ENCODE results near the gene KCNIP3. TPM values are rescaled to one million over a fixed set of nuclear protein-coding genes. Genes with fewer than 3 reads are reported as not detected.

KCNIP3 gene
- total RNA-seq, 1 experiment from 2014 or later: not detected

DNA sequence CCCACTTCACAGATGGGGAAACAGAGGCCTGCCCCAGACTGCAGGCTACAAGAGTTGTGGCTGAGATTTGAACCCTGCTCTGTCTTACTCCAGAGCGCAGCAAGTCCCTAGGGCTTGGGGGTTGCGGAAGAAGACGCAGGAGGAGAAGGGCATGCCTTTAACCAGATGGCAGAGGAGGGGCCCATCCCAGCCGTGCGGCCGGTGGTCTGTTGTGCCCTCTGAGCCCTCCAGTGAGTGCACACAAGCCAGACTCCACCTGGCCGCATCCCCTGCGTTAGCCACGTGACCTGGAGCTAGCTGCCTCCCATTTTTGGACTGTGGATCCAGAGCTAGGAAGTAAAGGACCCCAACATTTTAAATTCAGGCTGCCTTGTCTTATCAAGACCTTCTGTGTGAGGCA, 2.8 kb downstream of the KCNIP3 start:
- H3K27me3 Mint-ChIP-seq (ENCODE audit: insufficient read depth, unreplicated experiment): peaks cover 10% of the 10 kb centered on the region
- DNase-seq: no peak
- H3K4me3 ChIP-seq (ENCODE audit: low read depth, low read length): no peak overlapping the region
- H3K4me3 Mint-ChIP-seq (ENCODE audit: unreplicated experiment): no peak overlapping the region
- H3K4me1 Mint-ChIP-seq (ENCODE audit: low read depth, unreplicated experiment): no peaks in the 10 kb centered on the region
- CTCF ChIA-PET: no interaction called here
- POLR2A ChIA-PET: no interaction called here
- no peaks in the 10 kb centered on the region for H3K9me3 Mint-ChIP-seq (ENCODE audit: unreplicated experiment)
- no peaks in the 10 kb centered on the region for H3K36me3 ChIP-seq (ENCODE audit: control insufficient read depth, insufficient read depth, low read length)
- no peaks in the 10 kb centered on the region for H3K4me1 ChIP-seq
- TF ChIP-seq, protein P1, sequence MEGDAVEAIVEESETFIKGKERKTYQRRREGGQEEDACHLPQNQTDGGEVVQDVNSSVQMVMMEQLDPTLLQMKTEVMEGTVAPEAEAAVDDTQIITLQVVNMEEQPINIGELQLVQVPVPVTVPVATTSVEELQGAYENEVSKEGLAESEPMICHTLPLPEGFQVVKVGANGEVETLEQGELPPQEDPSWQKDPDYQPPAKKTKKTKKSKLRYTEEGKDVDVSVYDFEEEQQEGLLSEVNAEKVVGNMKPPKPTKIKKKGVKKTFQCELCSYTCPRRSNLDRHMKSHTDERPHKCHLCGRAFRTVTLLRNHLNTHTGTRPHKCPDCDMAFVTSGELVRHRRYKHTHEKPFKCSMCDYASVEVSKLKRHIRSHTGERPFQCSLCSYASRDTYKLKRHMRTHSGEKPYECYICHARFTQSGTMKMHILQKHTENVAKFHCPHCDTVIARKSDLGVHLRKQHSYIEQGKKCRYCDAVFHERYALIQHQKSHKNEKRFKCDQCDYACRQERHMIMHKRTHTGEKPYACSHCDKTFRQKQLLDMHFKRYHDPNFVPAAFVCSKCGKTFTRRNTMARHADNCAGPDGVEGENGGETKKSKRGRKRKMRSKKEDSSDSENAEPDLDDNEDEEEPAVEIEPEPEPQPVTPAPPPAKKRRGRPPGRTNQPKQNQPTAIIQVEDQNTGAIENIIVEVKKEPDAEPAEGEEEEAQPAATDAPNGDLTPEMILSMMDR (IDR thresholded peaks at IDR 0.05; ENCODE audit: insufficient read depth in 1 of 2, low read depth in 1 of 2, low read length in 1 of 2, severe bottlenecking in 1 of 2, unreplicated experiment in 1 of 2): no peak
- H3K36me3 Mint-ChIP-seq (ENCODE audit: insufficient read depth, unreplicated experiment): no peaks in the 10 kb centered on the region
- no peaks in the 10 kb centered on the region for H3K9me3 ChIP-seq
- intact Hi-C loops (cut with micrococcal nuclease; ENCODE audit: unreplicated experiment): no loop called here
- no TSS peak for BruUV-seq (replicated peaks)
- H3K27ac Mint-ChIP-seq (ENCODE audit: unreplicated experiment): no peak overlapping the region
- H3K27me3 ChIP-seq (replicated peaks; ENCODE audit: control insufficient read depth, insufficient read depth, low read length): no peaks in the 10 kb centered on the region

DNA sequence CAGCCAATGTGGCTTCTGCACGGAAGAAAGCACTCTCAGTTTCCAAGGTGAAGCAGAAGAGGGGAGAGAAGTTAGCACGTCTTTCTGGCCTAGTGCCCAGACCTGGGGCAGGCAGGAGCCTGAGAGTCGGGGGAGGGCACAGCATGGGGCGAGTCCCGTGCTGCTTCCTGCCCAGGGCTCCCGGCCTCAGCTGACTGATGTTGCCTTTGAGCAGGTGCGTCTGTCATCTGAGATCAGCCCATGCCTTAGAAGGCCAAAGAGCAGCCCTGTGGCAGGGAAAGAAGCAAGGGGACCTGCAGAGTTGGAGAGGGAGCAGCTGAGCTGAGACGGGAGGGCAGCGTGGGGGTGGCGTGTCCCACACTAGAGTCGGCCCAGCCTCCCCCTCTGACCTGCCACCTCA, 3.3 kb downstream of the KCNIP3 start:
- H3K9me3 Mint-ChIP-seq (ENCODE audit: unreplicated experiment): no peaks in the 10 kb centered on the region
- no peak for DNase-seq
- H3K27me3 Mint-ChIP-seq (ENCODE audit: insufficient read depth, unreplicated experiment): peaks cover 10% of the 10 kb centered on the region
- no TSS peak for BruUV-seq (replicated peaks)
- ChIA-PET CTCF (no interaction called here), POLR2A (no interaction called here)
- no peaks in the 10 kb centered on the region for H3K36me3 ChIP-seq (ENCODE audit: control insufficient read depth, insufficient read depth, low read length)
- no peak overlapping the region for H3K27ac Mint-ChIP-seq (ENCODE audit: unreplicated experiment)
- no peaks in the 10 kb centered on the region for H3K9me3 ChIP-seq
- intact Hi-C loops (cut with micrococcal nuclease; ENCODE audit: unreplicated experiment): no loop called here
- H3K27me3 ChIP-seq (replicated peaks; ENCODE audit: control insufficient read depth, insufficient read depth, low read length): no peaks in the 10 kb centered on the region
- H3K4me3 Mint-ChIP-seq (ENCODE audit: unreplicated experiment): no peak overlapping the region
- H3K4me1 ChIP-seq: no peaks in the 10 kb centered on the region
- TF ChIP-seq, protein P1 (IDR thresholded peaks at IDR 0.05; ENCODE audit: insufficient read depth in 1 of 2, low read depth in 1 of 2, low read length in 1 of 2, severe bottlenecking in 1 of 2, unreplicated experiment in 1 of 2): no peak
- H3K36me3 Mint-ChIP-seq (ENCODE audit: insufficient read depth, unreplicated experiment): no peaks in the 10 kb centered on the region
- no peaks in the 10 kb centered on the region for H3K4me1 Mint-ChIP-seq (ENCODE audit: low read depth, unreplicated experiment)
- no peak overlapping the region for H3K4me3 ChIP-seq (ENCODE audit: low read depth, low read length)

DNA sequence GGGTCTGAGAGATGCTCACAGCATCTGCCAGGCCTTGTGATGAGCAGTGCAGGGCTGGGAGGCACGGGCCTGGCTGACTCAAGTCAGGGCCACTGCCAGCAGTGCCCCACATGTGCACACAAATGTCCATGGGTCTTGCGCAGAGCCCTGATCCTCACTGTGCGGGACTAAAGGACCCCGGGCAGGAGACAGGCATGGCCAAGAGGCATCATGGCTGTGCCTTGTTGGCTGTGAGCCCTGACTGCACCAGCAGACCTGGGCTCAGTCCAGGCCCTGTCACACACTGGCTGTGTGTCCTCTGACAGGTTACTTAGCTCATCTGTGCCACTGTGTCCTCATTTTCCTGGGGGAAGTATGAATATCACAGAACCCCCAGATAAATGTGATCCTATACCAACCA, 4.0 kb downstream of the KCNIP3 start:
- Mint-ChIP-seq H3K27ac (ENCODE audit: unreplicated experiment) (no peak overlapping the region), H3K9me3 (ENCODE audit: unreplicated experiment) (no peaks in the 10 kb centered on the region), H3K4me1 (ENCODE audit: low read depth, unreplicated experiment) (no peaks in the 10 kb centered on the region), H3K4me3 (ENCODE audit: unreplicated experiment) (no peak overlapping the region), H3K36me3 (ENCODE audit: insufficient read depth, unreplicated experiment) (no peaks in the 10 kb centered on the region), H3K27me3 (ENCODE audit: insufficient read depth, unreplicated experiment) (peaks cover 10% of the 10 kb centered on the region)
- no peaks in the 10 kb centered on the region; the same call in 1 of the 2 replicates for H3K4me1 ChIP-seq
- no peaks in the 10 kb centered on the region for H3K9me3 ChIP-seq
- no peak overlapping the region for H3K4me3 ChIP-seq (ENCODE audit: low read depth, low read length)
- no peaks in the 10 kb centered on the region for H3K36me3 ChIP-seq (ENCODE audit: control insufficient read depth, insufficient read depth, low read length)
- CTCF ChIA-PET: no interaction called here
- H3K27me3 ChIP-seq (replicated peaks; ENCODE audit: control insufficient read depth, insufficient read depth, low read length): no peaks in the 10 kb centered on the region
- no TSS peak for BruUV-seq (replicated peaks)
- no peak for DNase-seq
- TF ChIP-seq, protein P1 (IDR thresholded peaks at IDR 0.05; ENCODE audit: insufficient read depth in 1 of 2, low read depth in 1 of 2, low read length in 1 of 2, severe bottlenecking in 1 of 2, unreplicated experiment in 1 of 2): no peak
- POLR2A ChIA-PET: no interaction called here
- intact Hi-C loops (cut with micrococcal nuclease; ENCODE audit: unreplicated experiment): no loop called here

Measured in Caco-2 (cell line).